Astrocyte of the spinal cord (primary cell): ENCODE results near the gene CMSS1.
"Not testable (repeated sequence)": the region's sequence is repeated elsewhere in the genome, so short reads cannot be mapped to it uniquely, and the experiment has no call there.

Experiments
- DNase-seq: peaks from one replicate; pipeline ENCODE4 v3.0.0; 2011; ENCODE audit warnings: low read depth, low spot score
- H3K4me3 ChIP-seq: 2 replicates; pipeline ENCODE4 v1.5.1; 2011; ENCODE audit warnings: low read depth, mild to moderate bottlenecking, low read length, moderate library complexity
- CTCF ChIP-seq: IDR thresholded peaks from 2 replicates; pipeline ENCODE4 v1.5.1; 2012; ENCODE audit warnings: low read depth, mild to moderate bottlenecking, low read length, inconsistent platforms
- in situ Hi-C: cut with HindIII; loops from 2 replicates; pipeline ENCODE4 v1.10.0; 2017; ENCODE audit warnings: low sequenced_read_pairs

The CMSS1 gene

GRCh38 chr3:100048248-100048647, 230.6 kb downstream of the CMSS1 start:
- TF ChIP-seq CTCF, result no peak
- no peak for DNase-seq
- H3K4me3 ChIP-seq, result no peak overlapping the region
- in situ Hi-C loops, result no loop called here

DNA sequence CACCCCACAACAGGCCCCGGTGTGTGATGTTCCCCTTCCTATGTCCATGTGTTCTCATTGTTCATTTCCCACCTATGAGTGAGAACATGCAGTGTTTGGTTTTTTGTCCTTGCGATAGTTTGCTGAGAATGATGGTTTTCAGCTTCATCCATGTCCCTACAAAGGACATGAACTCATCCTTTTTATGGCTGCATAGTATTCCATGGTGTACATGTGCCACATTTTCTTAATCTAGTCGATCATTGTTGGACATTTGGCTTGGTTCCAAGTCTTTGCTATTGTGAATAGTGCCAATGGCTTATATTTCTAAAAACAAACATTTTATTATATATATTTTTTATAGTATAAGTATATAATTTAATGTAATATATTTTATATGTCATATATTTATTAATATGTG, 233.9 kb downstream of the CMSS1 start:
- H3K4me3 ChIP-seq, DNase-seq, in situ Hi-C loops: not testable (repeated sequence)

DNA sequence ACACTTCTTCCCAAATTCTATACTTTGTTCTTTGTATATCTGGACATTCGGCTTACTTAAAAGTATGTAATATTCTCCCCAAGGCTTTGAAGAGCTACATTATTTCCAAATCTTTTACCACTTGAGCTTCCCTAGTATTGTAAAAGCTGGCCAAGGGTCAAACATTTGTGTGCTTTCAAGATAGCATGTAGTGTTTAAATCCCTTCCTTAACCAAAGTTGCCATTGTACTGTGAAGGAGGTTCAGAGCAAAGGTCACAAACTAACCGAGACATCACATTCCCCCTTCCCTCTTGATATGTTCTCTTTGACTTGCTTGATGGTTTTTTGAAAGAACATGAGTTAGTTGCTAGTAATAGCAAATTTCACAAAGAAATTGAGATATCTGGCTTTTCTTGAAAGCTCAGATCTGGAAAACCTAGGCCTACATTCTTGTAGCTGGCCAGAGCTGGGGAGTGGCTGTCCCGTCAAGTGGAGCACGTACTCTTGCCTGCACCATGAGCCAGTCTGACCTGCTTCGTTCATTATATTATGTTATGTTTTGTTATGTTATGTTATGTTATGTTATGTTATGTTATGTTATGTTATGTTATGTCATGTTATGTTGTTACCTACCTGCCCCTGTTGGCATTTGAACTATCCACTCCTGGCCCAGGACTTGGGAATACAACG, 236.4 kb downstream of the CMSS1 start:
- no peak overlapping the region for H3K4me3 ChIP-seq
- no peak for DNase-seq
- in situ Hi-C loops, result no loop called here
- TF ChIP-seq CTCF, result no peak

DNA sequence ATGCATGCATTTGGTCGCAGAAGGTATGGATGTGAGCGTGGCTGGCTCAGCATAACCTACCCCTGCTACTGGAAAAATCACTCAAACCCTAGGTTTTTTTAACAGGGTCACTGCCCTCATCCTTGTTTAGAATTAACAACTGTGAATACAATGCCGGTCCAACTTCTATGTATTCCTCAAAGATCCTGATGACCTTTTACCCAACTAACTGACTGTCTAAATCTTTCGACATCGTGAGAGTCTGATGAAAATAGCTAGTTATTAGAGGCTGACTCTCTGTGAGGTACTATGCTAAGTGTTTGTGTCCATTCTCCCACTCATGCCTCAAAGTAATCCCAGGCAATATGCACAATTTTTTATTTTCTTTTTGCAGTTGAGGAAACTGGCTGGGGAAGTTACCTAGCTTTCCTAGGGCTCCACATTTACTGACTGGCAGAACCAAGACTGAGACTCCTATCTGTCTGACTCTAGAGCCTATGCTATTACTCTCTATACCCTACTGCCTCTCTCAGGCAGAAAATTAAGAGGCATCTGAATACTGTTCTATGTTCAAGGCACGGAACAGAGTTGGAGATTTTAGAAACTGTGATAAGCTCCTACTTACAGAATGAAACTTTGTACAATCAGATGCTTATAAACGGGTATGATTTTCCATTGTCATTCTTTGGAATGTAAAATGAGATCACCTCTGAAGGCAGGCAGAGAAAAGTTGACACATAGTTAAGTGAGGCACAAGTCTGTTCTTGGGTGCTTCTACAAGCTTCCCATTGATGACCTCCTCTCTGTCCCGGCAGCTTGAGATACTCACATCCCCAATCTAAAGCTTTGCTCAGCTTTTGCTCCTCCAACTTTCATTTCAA, 240.3 kb downstream of the CMSS1 start:
- in situ Hi-C loops, result no loop called here
- TF ChIP-seq CTCF, result no peak
- no peak overlapping the region for H3K4me3 ChIP-seq
- no peak for DNase-seq

- in situ Hi-C loops, result no loop called here
Measured at GRCh38 chr3:100059472-100059871, 241.8 kb downstream of the CMSS1 start.

GRCh38 chr3:100060685-100061484, 243.2 kb downstream of the CMSS1 start:
- in situ Hi-C loops, result no loop called here

More at GRCh38 chr3:100059472-100059871, 241.8 kb downstream of the CMSS1 start:
- TF ChIP-seq CTCF, result no peak
- no peak overlapping the region for H3K4me3 ChIP-seq
- no peak for DNase-seq

More at GRCh38 chr3:100060685-100061484, 243.2 kb downstream of the CMSS1 start:
- no peak for DNase-seq
- no peak overlapping the region for H3K4me3 ChIP-seq
- TF ChIP-seq CTCF, result no peak
